HepG2 (cell line): ENCODE data around the gene ADIPOR2. TPM values are rescaled to one million over a fixed set of nuclear protein-coding genes. Genes with fewer than 3 reads are reported as not detected.

Experiments used
- CHD4 ChIP-seq: fragments of 200-600 bp; sonication (generic); IDR thresholded peaks from 2 replicates; pipeline ENCODE4 v1.7.0; 2017; ENCODE audit warnings: mild to moderate bottlenecking, low read length, borderline replicate concordance
- ELF3 ChIP-seq: IDR thresholded peaks from 2 replicates; pipeline ENCODE4 v1.6.1; 2016; ENCODE audit warnings: missing genetic modification reagents, missing compliant biosample characterization
- ETV5 ChIP-seq: IDR thresholded peaks from 2 replicates; pipeline ENCODE4 v1.6.1; 2018; ENCODE audit warnings: missing biosample characterization, missing genetic modification reagents, inconsistent platforms, borderline replicate concordance
- FOXA3 ChIP-seq: IDR thresholded peaks from 2 replicates; pipeline ENCODE4 v1.6.1; 2016; ENCODE audit warnings: missing genetic modification reagents, missing compliant biosample characterization
- HMG20A ChIP-seq: IDR thresholded peaks from 2 replicates; pipeline ENCODE4 v1.6.1; 2016; ENCODE audit warnings: borderline replicate concordance
- HMG20B ChIP-seq: conservative IDR thresholded peaks from 2 replicates; pipeline ENCODE4 v1.6.1; 2016; ENCODE audit warnings: missing genetic modification reagents, missing compliant biosample characterization
- HNF4A ChIP-seq: sonication (generic); formaldehyde crosslinking; IDR thresholded peaks from 2 replicates; pipeline ENCODE4 v1.4.0; 2020; ENCODE audit warnings: missing genetic modification reagents
- MED1 ChIP-seq: sonication (generic); formaldehyde crosslinking; IDR thresholded peaks from 2 replicates; pipeline ENCODE4 v1.4.0; 2020; ENCODE audit warnings: missing genetic modification reagents
- NR2F6 ChIP-seq, 2 experiments: IDR thresholded peaks; 2 replicates each; pipeline ENCODE4 v1.6.1; 2016; ENCODE audit warnings: antibody characterized with exemption in 1 of 2, mild to moderate bottlenecking in 1 of 2
- NRL ChIP-seq: sonication (generic); formaldehyde crosslinking; IDR thresholded peaks from 2 replicates; pipeline ENCODE4 v1.5.0; 2020; ENCODE audit warnings: missing genetic modification reagents, mild to moderate bottlenecking, moderate library complexity, borderline replicate concordance
- PHF21A ChIP-seq: sonication (generic); formaldehyde crosslinking; IDR thresholded peaks from 2 replicates; pipeline ENCODE4 v1.5.0; 2020; ENCODE audit warnings: mild to moderate bottlenecking, missing genetic modification reagents
- RARA ChIP-seq: IDR thresholded peaks from 2 replicates; pipeline ENCODE4 v1.6.1; 2016; ENCODE audit warnings: missing genetic modification reagents, missing compliant biosample characterization
- RBM22 ChIP-seq: fragments of 200-400 bp; formaldehyde crosslinking; optimal IDR thresholded peaks from 2 replicates; pipeline ENCODE3; 2017; ENCODE audit warnings: mild to moderate bottlenecking, low read length, moderate library complexity
- SALL1 ChIP-seq: sonication (generic); formaldehyde crosslinking; IDR thresholded peaks from 2 replicates; pipeline ENCODE4 v1.8.0; 2022; ENCODE audit warnings: mild to moderate bottlenecking, missing genetic modification reagents
- SCMH1 ChIP-seq: sonication (generic); formaldehyde crosslinking; IDR thresholded peaks from 2 replicates; pipeline ENCODE4 v1.9.0; 2021; ENCODE audit warnings: missing genetic modification reagents, mild to moderate bottlenecking, borderline replicate concordance
- SOX13 ChIP-seq, 3 experiments: fragments of 450-650 bp in 1 of 3; sonication (generic) in 1 of 3; formaldehyde crosslinking in 1 of 3; IDR thresholded peaks in 2 of 3; conservative IDR thresholded peaks in 1 of 3; 2 replicates each; pipeline versions ENCODE4 v1.5.0 to v1.6.1; 2016 to 2020; ENCODE audit warnings: antibody characterized with exemption in 1 of 3, mild to moderate bottlenecking in 1 of 3, missing compliant biosample characterization in 1 of 3, missing genetic modification reagents in 1 of 3, moderate library complexity in 1 of 3
- SOX5 ChIP-seq: IDR thresholded peaks from 2 replicates; pipeline ENCODE4 v1.6.1; 2016; ENCODE audit warnings: borderline replicate concordance
- SOX6 ChIP-seq, 2 experiments: fragments of 450-650 bp in 1 of 2; sonication (generic) in 1 of 2; formaldehyde crosslinking in 1 of 2; IDR thresholded peaks; 2 replicates each; pipeline versions ENCODE4 v1.4.0 to v1.6.1; 2017 to 2020; ENCODE audit warnings: antibody characterized with exemption in 1 of 2, mild to moderate bottlenecking in 1 of 2, missing genetic modification reagents in 1 of 2
- TEAD3 ChIP-seq: optimal IDR thresholded peaks from 2 replicates; pipeline ENCODE3; 2016; ENCODE audit warnings: borderline replicate concordance
- THAP8 ChIP-seq: sonication (generic); formaldehyde crosslinking; IDR thresholded peaks from 2 replicates; pipeline ENCODE4 v1.5.1; 2020; ENCODE audit warnings: missing genetic modification reagents, mild to moderate bottlenecking, borderline replicate concordance
- YY1 ChIP-seq: IDR thresholded peaks from 2 replicates; pipeline ENCODE4 v1.6.1; 2011; ENCODE audit warnings: low read length, low read depth, moderate library complexity, mild to moderate bottlenecking; ENCODE audit not compliant: insufficient read depth, insufficient replicate concordance
- ZKSCAN1 ChIP-seq: fragments of 150-350 bp; IDR thresholded peaks from 2 replicates; pipeline ENCODE4 v1.6.1; 2014; ENCODE audit warnings: low read length
- ZNF614 ChIP-seq: IDR thresholded peaks from 2 replicates; pipeline ENCODE4 v1.6.1; 2018; ENCODE audit warnings: missing biosample characterization, missing genetic modification reagents, inconsistent platforms, borderline replicate concordance
- ZNF629 ChIP-seq: sonication (generic); formaldehyde crosslinking; conservative IDR thresholded peaks from 2 replicates; pipeline ENCODE4 v1.5.0; 2020; ENCODE audit warnings: missing genetic modification reagents
- ZNF644 ChIP-seq: IDR thresholded peaks from 2 replicates; pipeline ENCODE4 v1.6.1; 2016; ENCODE audit warnings: low read depth
- polyA plus RNA-seq, 8 experiments: library from polyadenylated mRNA; depleted of rRNA in 3 of 8; stranded (reverse) in 7 of 8; unstranded in 1 of 8; fragments of >200 nt; fragmentation: Illumina TruSeq in 4 of 8; extraction: Trizol in 4 of 8; gene quantifications; 2 replicates each; pipeline versions ENCODE4 v1.2.1 to v1.2.3, GENCODE V29; 2011 to 2016; ENCODE audit warnings: low read depth in 4 of 8, missing spikeins in 1 of 8, mixed read lengths in 1 of 8; ENCODE audit not compliant: insufficient read depth in 1 of 8
- total RNA-seq, 5 experiments: library from RNA; depleted of rRNA; stranded (reverse); fragments of >200 nt; fragmentation: Illumina TruSeq; extraction: Trizol; gene quantifications; 2 replicates each; pipeline ENCODE4 v1.2.3, GENCODE V29; 2016; ENCODE audit warnings: low read depth in 1 of 5
- TF ChIP-seq, protein P1 (sequence below): sonication (generic); formaldehyde crosslinking; conservative IDR thresholded peaks from 2 replicates; pipeline ENCODE4 v1.4.0; 2020; ENCODE audit warnings: mild to moderate bottlenecking, missing genetic modification reagents, moderate library complexity
- TF ChIP-seq, protein P2 (sequence below): sonication (generic); formaldehyde crosslinking; IDR thresholded peaks from 2 replicates; pipeline ENCODE4 v1.4.0; 2020; ENCODE audit warnings: low read depth, mild to moderate bottlenecking, missing genetic modification reagents

The ADIPOR2 gene
- total and polyA plus RNA-seq, 2 of the 13 experiments (the other 11 are each of a cell fraction or from before 2014, with no cell fraction given), result 35.2 to 52.2 TPM

GRCh38 chr12:1744932-1745331 is 54.1 kb downstream of the ADIPOR2 start (continued):
- TF ChIP-seq NR2F6 (IDR thresholded peaks at IDR 0.05), result peak; percentile 58; the same call in 1 of the 2 replicates
- TF ChIP-seq NR2F6 (CRISPR knock-in tag; IDR thresholded peaks at IDR 0.05), result peak; percentile 61
- TF ChIP-seq SALL1 (CRISPR knock-in tag), result peak; percentile 35; the same call in 1 of the 2 replicates
- TF ChIP-seq ZKSCAN1, result no peak
- no peak for TF ChIP-seq SCMH1
- peak; percentile 50; the same call in 1 of the 2 replicates for TF ChIP-seq HMG20B (CRISPR knock-in tag)
- TF ChIP-seq ETV5 (CRISPR knock-in tag), result peak; percentile 66; the same call in 1 of the 2 replicates
- peak; percentile 42 for TF ChIP-seq ELF3 (CRISPR knock-in tag)
- TF ChIP-seq SOX13 (IDR thresholded peaks at IDR 0.05), result peak; percentile 93
- TF ChIP-seq SOX13 (CRISPR knock-in tag; conservative IDR thresholded peaks at IDR 0.05 in 1 of 2, IDR thresholded peaks at IDR 0.05 in 1 of 2), result peak in 1 of 2 experiments; percentile 100; a peak in 2 of 4 replicates
- TF ChIP-seq, protein P1, sequence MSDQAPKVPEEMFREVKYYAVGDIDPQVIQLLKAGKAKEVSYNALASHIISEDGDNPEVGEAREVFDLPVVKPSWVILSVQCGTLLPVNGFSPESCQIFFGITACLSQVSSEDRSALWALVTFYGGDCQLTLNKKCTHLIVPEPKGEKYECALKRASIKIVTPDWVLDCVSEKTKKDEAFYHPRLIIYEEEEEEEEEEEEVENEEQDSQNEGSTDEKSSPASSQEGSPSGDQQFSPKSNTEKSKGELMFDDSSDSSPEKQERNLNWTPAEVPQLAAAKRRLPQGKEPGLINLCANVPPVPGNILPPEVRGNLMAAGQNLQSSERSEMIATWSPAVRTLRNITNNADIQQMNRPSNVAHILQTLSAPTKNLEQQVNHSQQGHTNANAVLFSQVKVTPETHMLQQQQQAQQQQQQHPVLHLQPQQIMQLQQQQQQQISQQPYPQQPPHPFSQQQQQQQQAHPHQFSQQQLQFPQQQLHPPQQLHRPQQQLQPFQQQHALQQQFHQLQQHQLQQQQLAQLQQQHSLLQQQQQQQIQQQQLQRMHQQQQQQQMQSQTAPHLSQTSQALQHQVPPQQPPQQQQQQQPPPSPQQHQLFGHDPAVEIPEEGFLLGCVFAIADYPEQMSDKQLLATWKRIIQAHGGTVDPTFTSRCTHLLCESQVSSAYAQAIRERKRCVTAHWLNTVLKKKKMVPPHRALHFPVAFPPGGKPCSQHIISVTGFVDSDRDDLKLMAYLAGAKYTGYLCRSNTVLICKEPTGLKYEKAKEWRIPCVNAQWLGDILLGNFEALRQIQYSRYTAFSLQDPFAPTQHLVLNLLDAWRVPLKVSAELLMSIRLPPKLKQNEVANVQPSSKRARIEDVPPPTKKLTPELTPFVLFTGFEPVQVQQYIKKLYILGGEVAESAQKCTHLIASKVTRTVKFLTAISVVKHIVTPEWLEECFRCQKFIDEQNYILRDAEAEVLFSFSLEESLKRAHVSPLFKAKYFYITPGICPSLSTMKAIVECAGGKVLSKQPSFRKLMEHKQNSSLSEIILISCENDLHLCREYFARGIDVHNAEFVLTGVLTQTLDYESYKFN (CRISPR knock-in tag), result peak; percentile 60; the same call in 1 of the 2 replicates
- peak; percentile 60 for TF ChIP-seq MED1 (CRISPR knock-in tag)
- peak; percentile 31; the same call in 1 of the 2 replicates for TF ChIP-seq PHF21A (CRISPR knock-in tag)
- peak; percentile 80 for TF ChIP-seq ZNF644 (CRISPR knock-in tag)
- TF ChIP-seq NRL (CRISPR knock-in tag), result no peak
- TF ChIP-seq THAP8 (CRISPR knock-in tag), result no peak
- no peak for TF ChIP-seq SOX6 (IDR thresholded peaks at IDR 0.05)
- peak; percentile 93 for TF ChIP-seq SOX6 (CRISPR knock-in tag; IDR thresholded peaks at IDR 0.05)
- peak; percentile 69; the same call in 1 of the 2 replicates for TF ChIP-seq CHD4
- TF ChIP-seq SOX5 (CRISPR knock-in tag), result peak; percentile 98
- TF ChIP-seq, protein P2, sequence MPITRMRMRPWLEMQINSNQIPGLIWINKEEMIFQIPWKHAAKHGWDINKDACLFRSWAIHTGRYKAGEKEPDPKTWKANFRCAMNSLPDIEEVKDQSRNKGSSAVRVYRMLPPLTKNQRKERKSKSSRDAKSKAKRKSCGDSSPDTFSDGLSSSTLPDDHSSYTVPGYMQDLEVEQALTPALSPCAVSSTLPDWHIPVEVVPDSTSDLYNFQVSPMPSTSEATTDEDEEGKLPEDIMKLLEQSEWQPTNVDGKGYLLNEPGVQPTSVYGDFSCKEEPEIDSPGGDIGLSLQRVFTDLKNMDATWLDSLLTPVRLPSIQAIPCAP, result no peak
- TF ChIP-seq HMG20A (CRISPR knock-in tag), result peak; percentile 68; the same call in 1 of the 2 replicates
- TF ChIP-seq ZNF614, result peak; percentile 45; the same call in 1 of the 2 replicates
- peak; percentile 78 for TF ChIP-seq FOXA3 (CRISPR knock-in tag)
- peak; percentile 21 for TF ChIP-seq RBM22
- TF ChIP-seq RARA (CRISPR knock-in tag), result peak; percentile 52; the same call in 1 of the 2 replicates
- peak; percentile 93 for TF ChIP-seq TEAD3 (CRISPR knock-in tag)
- TF ChIP-seq ZNF629, result peak; percentile 84
- peak; percentile 70 for TF ChIP-seq HNF4A
- no peak for TF ChIP-seq YY1
